AG09309 (cell line): ENCODE measurements around the gene GTPBP4.

Experiments
- DNase-seq: peaks from one replicate; pipeline ENCODE4 v3.0.0-alpha.2; 2010; ENCODE audit warnings: low read depth
- H3K4me3 ChIP-seq: 2 replicates; pipeline ENCODE4 v1.5.1; 2011; ENCODE audit warnings: mild to moderate bottlenecking, low read depth, low read length, moderate library complexity; ENCODE audit not compliant: control insufficient read depth
- TF ChIP-seq, protein P1 (sequence below): IDR thresholded peaks from 2 replicates; pipeline ENCODE4 v1.5.1; 2011; ENCODE audit warnings: mild to moderate bottlenecking, low read depth, low read length, inconsistent platforms; ENCODE audit not compliant: insufficient read depth, control insufficient read depth; ENCODE audit errors: missing control alignments

Gene GTPBP4

DNA sequence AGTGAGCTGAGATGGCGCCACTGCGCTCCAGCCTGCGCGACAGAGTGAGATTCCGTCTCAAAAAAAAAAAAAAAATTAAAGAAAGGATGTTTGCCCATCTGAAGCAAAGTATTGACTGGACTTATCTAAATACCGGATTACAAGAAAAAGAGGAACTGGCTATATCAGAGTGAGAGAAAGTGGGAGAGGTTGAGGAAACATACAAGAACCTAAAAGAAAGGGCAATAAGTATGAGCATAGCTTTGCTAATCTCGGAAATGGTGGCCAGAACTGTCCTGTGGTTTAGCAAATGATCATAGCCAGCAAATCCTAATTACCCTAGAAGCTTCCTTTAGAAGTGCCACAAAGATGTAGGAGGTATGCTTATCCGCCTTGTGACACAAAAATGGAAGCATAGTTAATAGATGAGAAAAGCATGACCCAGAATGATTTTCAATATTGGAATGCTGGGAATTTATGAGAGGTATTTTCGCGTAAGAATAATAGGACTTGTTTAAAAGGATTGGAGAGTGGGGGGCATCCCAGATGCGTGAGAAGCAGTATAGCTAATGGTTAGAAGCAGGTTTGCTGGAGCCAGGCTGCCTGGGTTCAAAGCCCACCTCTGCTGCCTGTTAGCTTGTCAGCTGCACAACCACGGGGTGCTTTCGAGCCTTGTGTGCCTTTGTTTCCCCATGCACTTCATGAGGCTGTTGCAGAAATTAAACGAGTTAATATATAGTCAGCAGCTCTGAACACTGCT lies 1.2 kb upstream of the GTPBP4 start:
- DNase-seq: peak; percentile 50
- TF ChIP-seq, protein P1, sequence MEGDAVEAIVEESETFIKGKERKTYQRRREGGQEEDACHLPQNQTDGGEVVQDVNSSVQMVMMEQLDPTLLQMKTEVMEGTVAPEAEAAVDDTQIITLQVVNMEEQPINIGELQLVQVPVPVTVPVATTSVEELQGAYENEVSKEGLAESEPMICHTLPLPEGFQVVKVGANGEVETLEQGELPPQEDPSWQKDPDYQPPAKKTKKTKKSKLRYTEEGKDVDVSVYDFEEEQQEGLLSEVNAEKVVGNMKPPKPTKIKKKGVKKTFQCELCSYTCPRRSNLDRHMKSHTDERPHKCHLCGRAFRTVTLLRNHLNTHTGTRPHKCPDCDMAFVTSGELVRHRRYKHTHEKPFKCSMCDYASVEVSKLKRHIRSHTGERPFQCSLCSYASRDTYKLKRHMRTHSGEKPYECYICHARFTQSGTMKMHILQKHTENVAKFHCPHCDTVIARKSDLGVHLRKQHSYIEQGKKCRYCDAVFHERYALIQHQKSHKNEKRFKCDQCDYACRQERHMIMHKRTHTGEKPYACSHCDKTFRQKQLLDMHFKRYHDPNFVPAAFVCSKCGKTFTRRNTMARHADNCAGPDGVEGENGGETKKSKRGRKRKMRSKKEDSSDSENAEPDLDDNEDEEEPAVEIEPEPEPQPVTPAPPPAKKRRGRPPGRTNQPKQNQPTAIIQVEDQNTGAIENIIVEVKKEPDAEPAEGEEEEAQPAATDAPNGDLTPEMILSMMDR: no peak
- peak overlapping the region; percentile 96 for H3K4me3 ChIP-seq

DNA sequence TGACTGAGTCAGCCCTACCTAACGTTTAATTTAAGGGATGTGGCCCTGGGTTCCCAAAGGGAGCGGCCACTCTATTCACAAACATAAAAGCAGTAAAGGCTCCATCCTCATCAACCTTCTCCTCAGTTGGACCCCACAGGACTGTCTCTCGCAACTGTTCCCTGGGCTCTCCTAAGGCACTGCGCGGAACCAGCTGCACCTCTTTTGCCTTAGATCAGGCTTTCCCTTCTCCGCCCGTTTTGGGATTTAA lies 689 bp upstream of the GTPBP4 start:
- DNase-seq: no peak

DNA sequence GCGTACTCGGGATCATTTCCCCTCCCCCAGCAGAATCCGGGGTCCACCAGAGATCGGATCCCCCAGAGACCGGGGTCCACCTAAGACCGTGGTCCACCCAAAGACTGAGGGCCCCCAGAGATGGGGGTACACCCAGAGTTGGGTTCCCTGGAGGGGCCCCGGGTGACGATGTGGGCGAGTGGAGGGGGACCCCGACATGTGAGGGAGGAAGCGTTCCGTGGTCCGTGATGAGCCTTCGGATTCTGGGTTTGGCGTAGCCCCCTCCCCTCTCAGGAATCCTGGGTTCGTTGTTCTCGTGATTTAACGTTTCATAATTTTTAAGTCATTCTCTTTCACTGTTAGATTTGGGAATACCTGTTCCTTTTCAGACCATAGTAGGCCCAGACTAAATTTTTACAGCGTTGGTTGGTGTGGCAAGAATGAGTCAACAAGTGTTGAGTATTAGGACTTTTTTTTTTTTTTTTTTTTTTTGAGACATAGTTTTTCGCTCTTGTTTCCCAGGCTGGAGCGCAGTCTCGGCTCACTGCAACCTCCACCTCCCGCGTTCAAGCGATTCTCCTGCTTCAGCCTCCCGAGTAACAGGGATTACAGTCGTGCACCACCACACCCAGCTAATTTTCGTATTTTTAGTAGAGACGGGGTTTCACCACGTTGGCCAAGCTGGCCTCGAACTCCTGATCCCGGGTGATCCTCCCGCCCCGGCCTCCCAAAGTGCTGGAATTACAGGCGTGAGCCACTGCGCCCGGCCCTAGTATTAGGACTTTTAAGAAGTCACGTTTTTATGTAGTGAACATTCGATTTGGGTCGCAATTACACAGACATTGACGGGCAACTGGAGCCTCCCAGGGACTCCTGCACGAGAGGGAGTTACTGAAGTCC lies 672 bp downstream of the GTPBP4 start:
- no peak for DNase-seq
- TF ChIP-seq, protein P1: no peak
- H3K4me3 ChIP-seq: peak overlapping the region; percentile 96

More for the DNA sequence above, 689 bp upstream of the GTPBP4 start:
- peak overlapping the region; percentile 96 for H3K4me3 ChIP-seq
- TF ChIP-seq, protein P1: no peak

DNA sequence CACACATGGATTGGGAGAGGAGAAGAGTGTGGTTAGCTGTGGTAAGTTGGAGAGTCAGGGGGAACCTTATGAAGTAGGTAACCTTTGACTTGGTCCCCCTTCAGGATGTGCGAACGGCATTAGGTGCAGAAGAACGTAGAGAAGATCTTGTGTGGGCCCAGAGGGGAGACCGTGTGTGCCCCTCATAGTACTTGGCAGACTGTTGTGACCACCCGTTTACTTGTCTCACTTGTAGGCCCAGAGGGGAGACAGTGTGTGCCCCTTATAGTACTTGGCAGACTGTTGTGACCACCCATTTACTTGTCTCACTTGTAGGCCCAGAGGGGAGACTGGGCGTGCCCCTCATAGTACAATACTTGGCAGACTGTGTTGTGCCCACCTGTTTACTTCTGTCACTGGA lies 2.6 kb downstream of the GTPBP4 start:
- TF ChIP-seq, protein P1: no peak
- H3K4me3 ChIP-seq: no peak overlapping the region

DNA sequence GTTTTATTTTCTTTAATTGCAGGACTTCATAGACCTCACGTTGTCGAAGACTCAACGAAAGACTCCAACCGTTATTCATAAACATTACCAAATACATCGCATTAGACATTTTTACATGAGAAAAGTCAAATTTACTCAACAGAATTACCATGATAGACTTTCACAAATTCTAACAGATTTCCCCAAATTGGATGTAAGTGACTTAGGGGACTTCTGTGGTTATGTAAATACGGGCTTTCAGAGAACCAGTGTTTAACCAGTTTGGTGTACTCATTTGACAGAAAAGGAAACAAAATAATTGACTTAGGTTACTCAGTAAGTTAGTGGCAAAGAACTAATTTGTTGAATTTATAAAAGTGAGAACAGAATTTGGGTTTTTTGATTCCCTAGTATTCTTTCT lies 4.2 kb downstream of the GTPBP4 start:
- TF ChIP-seq, protein P1: no peak
- DNase-seq: no peak
- no peak overlapping the region for H3K4me3 ChIP-seq

More for the DNA sequence above, 2.6 kb downstream of the GTPBP4 start:
- no peak for DNase-seq

DNA sequence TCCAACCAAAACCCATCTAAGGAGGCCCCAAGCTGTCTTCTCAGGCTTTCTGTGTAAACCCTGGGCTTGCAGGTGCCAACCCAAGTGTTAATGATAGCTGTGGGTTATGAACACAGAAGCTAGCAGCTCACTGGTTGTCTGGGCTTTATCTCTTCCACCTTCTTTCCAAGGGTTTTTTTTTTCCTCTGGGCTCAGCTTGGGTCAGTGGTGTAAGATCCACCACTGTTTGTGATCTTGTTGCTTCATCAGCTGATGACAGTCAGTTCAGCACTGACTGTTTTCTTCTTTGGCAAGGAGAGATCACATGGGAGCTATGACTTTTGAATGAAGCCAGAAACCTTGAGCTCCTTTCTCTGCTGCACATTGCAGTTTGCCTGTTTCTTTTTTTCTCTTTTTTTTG lies 4.6 kb downstream of the GTPBP4 start:
- DNase-seq: no peak
- TF ChIP-seq, protein P1: no peak
- no peak overlapping the region for H3K4me3 ChIP-seq
